ENCODE data around the gene ZBTB20.

The ZBTB20 gene

GRCh38 chr3:114350690-114351089 lies 796.4 kb downstream of the ZBTB20 start:
- H3K4me3 ChIP-seq (ENCODE audit: low read depth, low read length) = no peak overlapping the region
- ChIA-PET POLR2A (no interaction called here), CTCF (interaction anchor here (1.3 to 1.5 kb wide), 2 partner anchors 15 to 69 kb away, joined by 4 to 5 read pairs; no protein-coding TSS in a partner anchor)
- no peak for DNase-seq (ENCODE audit: low read depth, low spot score)
- TF ChIP-seq, protein P1, sequence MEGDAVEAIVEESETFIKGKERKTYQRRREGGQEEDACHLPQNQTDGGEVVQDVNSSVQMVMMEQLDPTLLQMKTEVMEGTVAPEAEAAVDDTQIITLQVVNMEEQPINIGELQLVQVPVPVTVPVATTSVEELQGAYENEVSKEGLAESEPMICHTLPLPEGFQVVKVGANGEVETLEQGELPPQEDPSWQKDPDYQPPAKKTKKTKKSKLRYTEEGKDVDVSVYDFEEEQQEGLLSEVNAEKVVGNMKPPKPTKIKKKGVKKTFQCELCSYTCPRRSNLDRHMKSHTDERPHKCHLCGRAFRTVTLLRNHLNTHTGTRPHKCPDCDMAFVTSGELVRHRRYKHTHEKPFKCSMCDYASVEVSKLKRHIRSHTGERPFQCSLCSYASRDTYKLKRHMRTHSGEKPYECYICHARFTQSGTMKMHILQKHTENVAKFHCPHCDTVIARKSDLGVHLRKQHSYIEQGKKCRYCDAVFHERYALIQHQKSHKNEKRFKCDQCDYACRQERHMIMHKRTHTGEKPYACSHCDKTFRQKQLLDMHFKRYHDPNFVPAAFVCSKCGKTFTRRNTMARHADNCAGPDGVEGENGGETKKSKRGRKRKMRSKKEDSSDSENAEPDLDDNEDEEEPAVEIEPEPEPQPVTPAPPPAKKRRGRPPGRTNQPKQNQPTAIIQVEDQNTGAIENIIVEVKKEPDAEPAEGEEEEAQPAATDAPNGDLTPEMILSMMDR (IDR thresholded peaks at IDR 0.05; ENCODE audit: insufficient read depth, low read length, missing control alignments) = no peak

DNA sequence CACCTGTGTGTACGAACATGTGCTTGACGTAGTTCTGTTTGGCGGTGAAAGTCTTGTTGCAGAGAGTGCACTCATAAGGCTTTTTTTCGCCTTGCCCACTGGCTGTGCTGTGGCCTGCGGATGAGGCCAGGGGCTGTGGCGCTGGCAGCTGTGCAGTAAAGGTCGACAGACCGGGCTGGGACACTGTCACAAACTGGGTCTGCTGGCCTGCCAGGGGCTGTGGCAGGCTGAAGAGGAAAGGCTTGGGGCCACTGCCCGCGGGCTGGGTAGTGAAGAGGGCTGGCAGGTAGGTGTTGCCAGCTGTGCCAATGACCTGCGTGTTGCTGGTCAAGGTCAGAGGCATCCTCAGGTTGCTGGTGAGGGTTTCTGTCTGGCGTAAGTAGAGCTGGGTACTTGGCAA lies 796.8 kb downstream of the ZBTB20 start:
- no peak for DNase-seq (ENCODE audit: low read depth, low spot score)
- no peak overlapping the region for H3K4me3 ChIP-seq (ENCODE audit: low read depth, low read length)
- ChIA-PET POLR2A (no interaction called here), CTCF (interaction anchor here (1.5 kb wide), 1 partner anchor 69 kb away, joined by 4 read pairs; no protein-coding TSS in a partner anchor)
- TF ChIP-seq, protein P1 (IDR thresholded peaks at IDR 0.05; ENCODE audit: insufficient read depth, low read length, missing control alignments) = no peak

DNA sequence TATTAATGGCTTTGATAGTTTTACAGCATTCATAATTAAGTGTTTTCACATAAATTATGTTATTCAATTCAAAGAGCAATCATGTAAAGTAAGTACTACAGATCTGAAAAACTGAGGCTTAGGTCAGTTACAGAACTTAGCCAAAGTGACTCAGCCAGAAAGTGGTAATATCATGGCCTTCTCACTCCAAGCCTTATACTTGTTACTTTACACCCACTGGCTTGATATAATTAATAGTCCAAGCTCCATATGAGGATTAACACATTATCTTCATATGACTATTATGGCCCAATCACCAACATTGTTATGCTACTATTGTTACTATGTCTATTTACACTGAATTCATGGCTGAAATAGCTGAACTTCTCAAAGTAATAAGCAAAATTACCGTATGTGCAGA lies 802.6 kb downstream of the ZBTB20 start:
- TF ChIP-seq, protein P1 (IDR thresholded peaks at IDR 0.05; ENCODE audit: insufficient read depth, low read length, missing control alignments) = no peak
- ChIA-PET CTCF (interaction anchor here (1.1 kb wide), 1 partner anchor 8 kb away, joined by 4 read pairs; no protein-coding TSS in a partner anchor), POLR2A (no interaction called here)
- no peak for DNase-seq (ENCODE audit: low read depth, low spot score)
- H3K4me3 ChIP-seq (ENCODE audit: low read depth, low read length) = no peak overlapping the region

GRCh38 chr3:114338651-114339357 lies 808.3 kb downstream of the ZBTB20 start:
- CTCF ChIA-PET = interaction anchor here (0.6 to 1.6 kb wide), 3 partner anchors 17 to 494 kb away, joined by 3 to 4 read pairs (median 3); no protein-coding TSS in a partner anchor
- POLR2A ChIA-PET = no interaction called here
- DNase-seq (ENCODE audit: low read depth, low spot score) = no peak
- no peak overlapping the region for H3K4me3 ChIP-seq (ENCODE audit: low read depth, low read length)
- TF ChIP-seq, protein P1 (IDR thresholded peaks at IDR 0.05; ENCODE audit: insufficient read depth, low read length, missing control alignments) = no peak

DNA sequence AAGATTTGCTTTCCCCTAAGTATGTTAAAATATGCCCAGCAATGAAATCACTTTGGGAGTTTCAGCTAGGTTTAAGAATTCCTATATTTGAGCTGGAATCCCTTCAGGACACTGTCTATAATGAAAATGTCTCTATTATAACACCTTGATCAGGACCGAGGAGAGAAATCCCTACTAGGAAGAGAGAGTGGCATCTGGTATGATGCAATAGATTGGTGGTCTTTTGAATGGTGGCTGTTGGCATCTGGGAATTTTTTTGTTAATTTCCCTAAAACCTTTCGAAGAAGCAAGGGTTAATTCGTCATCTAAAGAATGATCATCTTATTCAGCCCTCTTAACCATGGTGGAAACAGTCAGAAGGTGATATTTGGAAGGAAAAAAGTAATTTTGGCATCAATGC lies 810.2 kb downstream of the ZBTB20 start:
- no peak overlapping the region for H3K4me3 ChIP-seq (ENCODE audit: low read depth, low read length)
- POLR2A ChIA-PET = no interaction called here
- TF ChIP-seq, protein P1 (IDR thresholded peaks at IDR 0.05; ENCODE audit: insufficient read depth, low read length, missing control alignments) = no peak
- DNase-seq (ENCODE audit: low read depth, low spot score) = no peak
- CTCF ChIA-PET = interaction anchor here (1.0 to 2.3 kb wide), 14 partner anchors 8 to 601 kb away, joined by 3 to 15 read pairs (median 4); partner anchors contain the start of gene GRAMD1C

DNA sequence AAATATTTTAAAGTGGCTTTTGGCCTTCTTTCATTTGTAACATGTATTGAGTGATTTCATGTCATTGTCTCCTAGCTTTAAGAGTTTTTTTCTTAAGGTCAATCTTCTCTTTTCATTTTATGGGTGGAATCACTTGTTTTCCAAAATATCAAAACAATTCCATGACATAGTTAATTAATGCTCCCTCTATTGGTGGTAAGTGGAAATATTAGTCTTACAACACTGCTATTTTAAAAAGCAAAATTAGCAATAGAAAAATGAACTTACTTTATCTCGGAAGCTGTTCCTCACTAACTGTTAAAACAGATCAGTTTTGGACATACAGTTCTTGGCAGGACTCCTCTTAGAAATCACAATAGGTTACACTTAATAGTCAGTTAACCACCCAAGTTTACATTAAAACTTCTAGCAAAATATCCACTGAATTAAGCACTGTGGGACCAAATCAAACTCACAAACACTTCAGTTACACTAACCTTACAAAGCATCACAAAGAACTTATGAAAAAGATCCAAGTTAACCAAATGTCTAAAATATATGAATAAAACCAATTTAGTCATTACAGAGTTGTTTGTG lies 810.9 kb downstream of the ZBTB20 start:
- ChIA-PET POLR2A (no interaction called here), CTCF (interaction anchor here (0.9 to 2.3 kb wide), 20 partner anchors 8 to 600 kb away, joined by 3 to 15 read pairs (median 4); partner anchors contain the start of gene GRAMD1C)
- H3K4me3 ChIP-seq (ENCODE audit: low read depth, low read length) = no peak overlapping the region
- TF ChIP-seq, protein P1 (IDR thresholded peaks at IDR 0.05; ENCODE audit: insufficient read depth, low read length, missing control alignments) = peak; percentile 20
- no peak for DNase-seq (ENCODE audit: low read depth, low spot score)

Measured in AG04449 (cell line).